ENCODE measurements around the gene TREML1. TPM values are rescaled to one million over a fixed set of nuclear protein-coding genes. Genes with fewer than 3 reads are reported as not detected.

The TREML1 gene
- not detected in 2 replicates for polyA plus RNA-seq (2011; rRNA removed)
- not detected in 2 replicates for polyA minus RNA-seq (2011; rRNA and poly(A)+ RNA removed)

- H3K4me3 ChIP-seq (ENCODE audit: low read depth, low read length): no peak within 1 kb of the TSS
- TF ChIP-seq, protein P1, sequence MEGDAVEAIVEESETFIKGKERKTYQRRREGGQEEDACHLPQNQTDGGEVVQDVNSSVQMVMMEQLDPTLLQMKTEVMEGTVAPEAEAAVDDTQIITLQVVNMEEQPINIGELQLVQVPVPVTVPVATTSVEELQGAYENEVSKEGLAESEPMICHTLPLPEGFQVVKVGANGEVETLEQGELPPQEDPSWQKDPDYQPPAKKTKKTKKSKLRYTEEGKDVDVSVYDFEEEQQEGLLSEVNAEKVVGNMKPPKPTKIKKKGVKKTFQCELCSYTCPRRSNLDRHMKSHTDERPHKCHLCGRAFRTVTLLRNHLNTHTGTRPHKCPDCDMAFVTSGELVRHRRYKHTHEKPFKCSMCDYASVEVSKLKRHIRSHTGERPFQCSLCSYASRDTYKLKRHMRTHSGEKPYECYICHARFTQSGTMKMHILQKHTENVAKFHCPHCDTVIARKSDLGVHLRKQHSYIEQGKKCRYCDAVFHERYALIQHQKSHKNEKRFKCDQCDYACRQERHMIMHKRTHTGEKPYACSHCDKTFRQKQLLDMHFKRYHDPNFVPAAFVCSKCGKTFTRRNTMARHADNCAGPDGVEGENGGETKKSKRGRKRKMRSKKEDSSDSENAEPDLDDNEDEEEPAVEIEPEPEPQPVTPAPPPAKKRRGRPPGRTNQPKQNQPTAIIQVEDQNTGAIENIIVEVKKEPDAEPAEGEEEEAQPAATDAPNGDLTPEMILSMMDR (IDR thresholded peaks at IDR 0.05; ENCODE audit: low read depth, low read length): no peak
- CTCF ChIA-PET: no interaction called here
- POLR2A ChIA-PET: no interaction called here
- no peak for DNase-seq (ENCODE audit: low read depth, low spot score)
- no peak within 1 kb of the TSS for H3K27ac ChIP-seq (ENCODE audit: low read depth, low read length)
- H3K27me3 ChIP-seq (ENCODE audit: control insufficient read depth, insufficient read depth, low read length): peaks cover 6% of the 10 kb centered on the region
- H3K9me3 ChIP-seq (ENCODE audit: control insufficient read depth, insufficient read depth, low read length): no peaks in the 10 kb centered on the region; the same call in 1 of the 2 replicates
These were observed at the start of gene TREML1 for GRCh38 chr6:41153992-41154625. Gene TREML1, minus strand, starts transcription at chr6:41154347. Its CDS starts 59 bp downstream, at chr6:41154288.

- POLR2A ChIA-PET: no interaction called here
- no peaks in the 10 kb centered on the region; the same call in 1 of the 2 replicates for H3K9me3 ChIP-seq (ENCODE audit: control insufficient read depth, insufficient read depth, low read length)
- H3K27ac ChIP-seq (ENCODE audit: low read depth, low read length): no peak overlapping the region
- no peaks in the 10 kb centered on the region for H3K27me3 ChIP-seq (ENCODE audit: control insufficient read depth, insufficient read depth, low read length)
- no peak overlapping the region for H3K4me3 ChIP-seq (ENCODE audit: low read depth, low read length)
- DNase-seq (ENCODE audit: low read depth, low spot score): no peak
- CTCF ChIA-PET: no interaction called here
- TF ChIP-seq, protein P1 (IDR thresholded peaks at IDR 0.05; ENCODE audit: low read depth, low read length): no peak
These were observed 47.6 kb upstream of the TREML1 start for GRCh38 chr6:41201764-41202173.

DNA sequence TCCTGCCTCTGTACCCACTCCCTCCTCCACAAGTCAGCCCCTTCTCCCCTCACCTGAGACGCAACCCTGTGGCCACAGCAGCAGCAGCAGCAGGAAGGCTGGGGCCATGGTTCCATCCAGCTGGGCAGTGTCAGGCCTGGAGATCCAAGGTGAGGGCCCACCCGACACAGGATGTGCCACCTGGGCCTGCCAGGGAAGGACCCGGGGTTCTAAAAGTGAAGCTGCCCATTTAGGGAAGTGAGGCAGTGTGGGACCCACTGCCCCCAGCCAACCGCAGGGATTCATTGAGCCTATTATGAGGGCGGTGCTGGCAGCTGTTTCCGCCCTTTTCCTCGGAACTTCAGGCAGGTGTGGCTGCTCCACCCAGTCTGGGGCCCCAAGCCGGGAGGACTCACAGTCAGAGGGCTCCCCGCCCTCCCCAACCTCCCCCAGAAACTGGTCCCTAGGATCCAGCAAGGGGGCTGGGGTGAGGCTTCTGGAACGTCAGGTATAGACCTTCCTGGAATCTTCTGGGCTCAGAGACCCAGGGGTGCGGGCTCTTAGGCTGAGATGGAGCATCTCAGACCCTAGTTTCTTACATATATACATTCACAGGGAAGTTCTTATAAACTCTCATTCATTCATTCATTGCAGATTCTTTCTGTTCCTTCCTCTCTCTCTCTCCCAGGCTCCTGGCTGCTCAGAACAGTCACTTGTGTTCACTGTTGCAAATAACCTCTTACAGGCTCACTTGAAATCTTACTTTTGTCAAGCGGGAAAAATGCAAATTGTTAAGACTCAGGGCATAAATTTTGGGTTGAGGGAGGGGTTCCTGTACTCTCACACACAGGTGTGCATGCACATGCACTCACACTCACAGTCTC lies 47.0 kb upstream of the TREML1 start, which contains the start of gene TREML2:
Gene TREML2 (minus strand): TSS at position 249 of the 863 bp plus-strand sequence. CDS start 141 bp downstream, at position 108.
- no peak for DNase-seq (ENCODE audit: low read depth, low spot score)
- POLR2A ChIA-PET: no interaction called here
- CTCF ChIA-PET: interaction anchor here (1.4 kb wide), 1 partner anchor 19 kb away, joined by 5 read pairs; no protein-coding TSS in a partner anchor
- Histone ChIP-seq H3K9me3 (ENCODE audit: control insufficient read depth, insufficient read depth, low read length) (no peaks in the 10 kb centered on the region; the same call in 1 of the 2 replicates), H3K27ac (ENCODE audit: low read depth, low read length) (no peak within 1 kb of the TSS), H3K4me3 (ENCODE audit: low read depth, low read length) (no peak within 1 kb of the TSS), H3K27me3 (ENCODE audit: control insufficient read depth, insufficient read depth, low read length) (no peaks in the 10 kb centered on the region)
- TF ChIP-seq, protein P1 (IDR thresholded peaks at IDR 0.05; ENCODE audit: low read depth, low read length): no peak

DNA sequence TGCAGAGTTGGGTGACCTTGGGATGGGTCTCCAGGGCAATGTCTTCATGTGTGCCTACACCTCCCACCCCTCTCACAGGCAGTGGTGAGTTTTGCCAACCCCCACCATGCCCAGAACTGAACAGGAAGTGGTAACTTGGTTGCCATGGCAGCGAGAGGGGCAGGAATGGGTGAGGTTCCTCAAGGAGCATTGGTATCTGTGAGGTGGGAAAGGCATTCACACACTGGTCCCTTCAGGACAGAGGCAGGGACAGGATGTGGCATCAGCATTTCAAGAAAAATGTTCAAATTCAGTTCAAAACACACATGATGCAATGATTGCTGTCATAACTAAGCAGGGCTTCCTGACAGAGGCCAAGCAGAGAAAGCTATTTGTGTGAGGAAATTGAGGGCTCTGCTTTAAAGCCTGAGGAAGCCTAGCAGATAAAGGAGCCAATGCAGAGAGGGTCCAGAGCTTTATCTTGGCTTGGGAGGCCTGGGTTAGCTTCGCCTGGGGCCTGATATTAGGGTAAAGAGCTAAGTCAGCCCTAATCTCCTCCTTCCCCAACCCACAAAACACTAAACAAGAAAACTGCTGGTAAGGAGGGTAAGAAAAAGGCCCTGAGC lies 46.3 kb upstream of the TREML1 start:
- Histone ChIP-seq H3K27ac (ENCODE audit: low read depth, low read length) (no peak overlapping the region), H3K9me3 (ENCODE audit: control insufficient read depth, insufficient read depth, low read length) (no peaks in the 10 kb centered on the region; the same call in 1 of the 2 replicates), H3K4me3 (ENCODE audit: low read depth, low read length) (no peak overlapping the region), H3K27me3 (ENCODE audit: control insufficient read depth, insufficient read depth, low read length) (no peaks in the 10 kb centered on the region)
- no peak for DNase-seq (ENCODE audit: low read depth, low spot score)
- ChIA-PET CTCF (interaction anchor here (1.4 kb wide), 1 partner anchor 18 kb away, joined by 5 read pairs; no protein-coding TSS in a partner anchor), POLR2A (no interaction called here)
- TF ChIP-seq, protein P1 (IDR thresholded peaks at IDR 0.05; ENCODE audit: low read depth, low read length): no peak
